OCI-LY7 (cell line): Measurements from ENCODE around the gene SRGAP2C. TPM values are rescaled to one million over a fixed set of nuclear protein-coding genes. Genes with fewer than 3 reads are reported as not detected.
A peak's percentile ranks its signal among the peaks of the same experiment; 100 is the strongest.
"Not testable (repeated sequence)": the region's sequence is repeated elsewhere in the genome, so short reads cannot be mapped to it uniquely, and the experiment has no call there.

Experiments
- BruUV-seq: library from RNA; stranded (reverse); fragments of 400-500 nt; replicated peaks from 2 replicates; lab custom pipeline; 2021; lab: Mats Ljungman, UMichigan
- CTCF ChIA-PET: fragments of 300-600 bp; sonication (Branson Sonifier 250); formaldehyde crosslinking; loops from one replicate; lab custom pipeline; 2022; ENCODE audit warnings: antibody characterized with exemption; ENCODE audit not compliant: unreplicated experiment; lab: Charles Lee
- POLR2A ChIA-PET: fragments of 300-600 bp; sonication (Branson Sonifier 250); formaldehyde crosslinking; loops from one replicate; lab custom pipeline; 2022; ENCODE audit warnings: antibody characterized with exemption; lab: Charles Lee
- DNase-seq: peaks from one replicate; pipeline ENCODE4 v3.0.0-alpha.2; 2015; ENCODE audit warnings: low spot score
- H2AFZ ChIP-seq: fragments of 200-600 bp; sonication (generic), shearing (Covaris generic); 2 replicates; pipeline ENCODE4 v1.6.1; 2014; ENCODE audit warnings: mild to moderate bottlenecking, antibody characterized with exemption, low read length, moderate library complexity
- H3K27ac ChIP-seq: fragments of 200-600 bp; sonication (generic); 2 replicates; pipeline ENCODE4 v1.5.1; 2014; ENCODE audit warnings: mixed run types, low read depth, mild to moderate bottlenecking, moderate library complexity, low read length, inconsistent platforms; ENCODE audit not compliant: poor library complexity, severe bottlenecking
- H3K36me3 ChIP-seq: fragments of 200-600 bp; sonication (generic); 2 replicates; pipeline ENCODE4 v1.6.1; 2014; ENCODE audit warnings: mild to moderate bottlenecking, antibody characterized with exemption, low read length, moderate library complexity, mixed read lengths; ENCODE audit not compliant: insufficient read depth
- H3K4me1 ChIP-seq: fragments of 200-600 bp; sonication (generic); 2 replicates; pipeline ENCODE4 v1.5.1; 2014; ENCODE audit warnings: mild to moderate bottlenecking, low read length; ENCODE audit not compliant: insufficient read depth, poor library complexity, severe bottlenecking
- H3K4me2 ChIP-seq: fragments of 200-600 bp; sonication (generic); 2 replicates; pipeline ENCODE4 v1.6.1; 2014; ENCODE audit warnings: mild to moderate bottlenecking, low read length
- H3K4me3 ChIP-seq: fragments of 200-600 bp; sonication (generic); 2 replicates; pipeline ENCODE4 v1.5.1; 2014; ENCODE audit warnings: mild to moderate bottlenecking, low read depth, low read length; ENCODE audit not compliant: poor library complexity, severe bottlenecking
- H3K79me2 ChIP-seq: fragments of 200-600 bp; sonication (generic); 2 replicates; pipeline ENCODE4 v1.6.1; 2016; ENCODE audit warnings: low read depth, mild to moderate bottlenecking, low read length, moderate library complexity, mixed read lengths; ENCODE audit not compliant: insufficient read depth
- H3K9me2 ChIP-seq: fragments of 200-600 bp; sonication (generic); 2 replicates; pipeline ENCODE4 v1.6.1; 2016; ENCODE audit warnings: mild to moderate bottlenecking, low read length, mixed read lengths; ENCODE audit not compliant: insufficient read depth
- H3K9me3 ChIP-seq: fragments of 200-600 bp; sonication (generic); 2 replicates; pipeline ENCODE4 v1.6.1; 2014; ENCODE audit warnings: mild to moderate bottlenecking, mixed run types, low read length, mixed read lengths
- H4K20me1 ChIP-seq: fragments of 200-600 bp; sonication (generic); 2 replicates; pipeline ENCODE4 v1.6.1; 2014; ENCODE audit warnings: mild to moderate bottlenecking, antibody characterized with exemption, low read length, moderate library complexity, mixed read lengths; ENCODE audit not compliant: insufficient read depth
- intact Hi-C: fragments of 100-400 bp; cut with micrococcal nuclease; formaldehyde crosslinking; loops from one replicate; pipeline ENCODE4 v1.10.0; 2022; ENCODE audit not compliant: unreplicated experiment
- total RNA-seq, 2 experiments: library from RNA; depleted of rRNA in 1 of 2; stranded (reverse); fragments of >200 nt in 1 of 2; shearing (Covaris generic) in 1 of 2; gene quantifications; 2 replicates each; pipeline ENCODE4 v1.2.3, GENCODE V29; 2014 to 2022

Gene SRGAP2C
- total RNA-seq, 2 experiments from 2014 or later: 6.8 to 30.7 TPM

GRCh38 chr1:121224714-121225113 is 39.9 kb downstream of the SRGAP2C start:
- H3K36me3 ChIP-seq, H3K4me1 ChIP-seq, H3K9me2 ChIP-seq, H3K4me2 ChIP-seq, CTCF ChIA-PET, H3K27ac ChIP-seq, H3K79me2 ChIP-seq, H3K4me3 ChIP-seq, intact Hi-C loops, POLR2A ChIA-PET, H4K20me1 ChIP-seq, BruUV-seq, DNase-seq, H2AFZ ChIP-seq, H3K9me3 ChIP-seq: not testable (repeated sequence)

- H4K20me1 ChIP-seq, H2AFZ ChIP-seq, intact Hi-C loops, H3K4me3 ChIP-seq, H3K36me3 ChIP-seq, BruUV-seq, CTCF ChIA-PET, DNase-seq, H3K4me2 ChIP-seq, H3K9me3 ChIP-seq, POLR2A ChIA-PET, H3K4me1 ChIP-seq, H3K79me2 ChIP-seq, H3K27ac ChIP-seq, H3K9me2 ChIP-seq: not testable (repeated sequence)
Measured at GRCh38 chr1:121226295-121226904, 41.6 kb downstream of the SRGAP2C start.

- POLR2A ChIA-PET, H3K4me1 ChIP-seq, H3K9me2 ChIP-seq, H2AFZ ChIP-seq, intact Hi-C loops, H3K36me3 ChIP-seq, H3K79me2 ChIP-seq, BruUV-seq, H3K27ac ChIP-seq, H3K4me2 ChIP-seq, DNase-seq, CTCF ChIA-PET, H4K20me1 ChIP-seq, H3K9me3 ChIP-seq, H3K4me3 ChIP-seq: not testable (repeated sequence)
Measured at GRCh38 chr1:121226925-121227324, 42.1 kb downstream of the SRGAP2C start.

- H3K27ac ChIP-seq, H3K36me3 ChIP-seq, DNase-seq, H3K9me2 ChIP-seq, H2AFZ ChIP-seq, H3K79me2 ChIP-seq, CTCF ChIA-PET, H3K9me3 ChIP-seq, intact Hi-C loops, H3K4me3 ChIP-seq, H3K4me2 ChIP-seq, H4K20me1 ChIP-seq, BruUV-seq, POLR2A ChIA-PET, H3K4me1 ChIP-seq: not testable (repeated sequence)
Measured at GRCh38 chr1:121227544-121228330, 43.0 kb downstream of the SRGAP2C start.

GRCh38 chr1:121230636-121231035 is 45.9 kb downstream of the SRGAP2C start:
- H3K27ac ChIP-seq, POLR2A ChIA-PET: not testable (repeated sequence)

DNA sequence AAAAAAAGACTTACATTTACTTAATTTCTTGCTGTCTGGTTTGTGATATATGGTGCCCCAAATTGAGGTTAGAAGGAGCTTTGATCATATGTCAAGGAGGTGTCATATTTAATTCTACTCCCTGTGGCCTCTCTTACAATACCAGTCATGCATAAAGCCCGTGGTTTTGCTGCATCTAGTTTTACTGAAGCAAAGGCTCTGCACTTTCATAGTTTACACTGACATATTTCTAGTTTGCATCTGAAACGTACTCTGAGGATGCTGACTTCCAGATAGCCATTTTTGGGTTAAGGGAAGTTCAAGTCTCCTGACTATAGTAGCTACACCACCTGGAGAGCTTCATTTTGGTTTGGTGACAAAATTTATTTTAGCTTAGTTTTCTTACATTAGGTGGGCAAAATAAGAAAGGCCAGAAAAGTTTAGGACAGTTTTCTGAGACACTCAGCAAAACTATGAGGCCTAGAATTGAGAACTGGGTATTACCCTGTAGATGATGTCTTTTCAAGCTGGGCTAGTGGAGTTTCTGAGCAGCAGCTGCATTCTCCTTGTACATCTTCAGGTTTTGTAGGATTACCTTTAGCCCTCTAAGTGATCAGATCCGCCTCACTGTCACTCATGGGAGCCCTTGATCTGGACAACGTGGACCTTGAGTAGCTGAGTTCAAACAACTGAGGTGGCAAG is 47.8 kb downstream of the SRGAP2C start:
- intact Hi-C loops, H3K9me2 ChIP-seq, H3K4me1 ChIP-seq, H3K4me3 ChIP-seq, BruUV-seq, H3K36me3 ChIP-seq, H3K4me2 ChIP-seq, POLR2A ChIA-PET, H3K9me3 ChIP-seq, H4K20me1 ChIP-seq, H2AFZ ChIP-seq, H3K79me2 ChIP-seq, CTCF ChIA-PET: not testable (repeated sequence)
- DNase-seq: peak; percentile 73
- H3K27ac ChIP-seq: peak overlapping the region; percentile 51

More at GRCh38 chr1:121230636-121231035, 45.9 kb downstream of the SRGAP2C start:
- H3K9me3 ChIP-seq, CTCF ChIA-PET, DNase-seq, H2AFZ ChIP-seq, H3K36me3 ChIP-seq, intact Hi-C loops, H3K9me2 ChIP-seq, H4K20me1 ChIP-seq, H3K79me2 ChIP-seq, BruUV-seq, H3K4me1 ChIP-seq, H3K4me3 ChIP-seq, H3K4me2 ChIP-seq: not testable (repeated sequence)
